HepG2 (cell line): Measurements from ENCODE around the gene SPACDR. TPM values are rescaled to one million over a fixed set of nuclear protein-coding genes. Genes with fewer than 3 reads are reported as not detected.

ENCODE experiments used
- ATF7 ChIP-seq, 2 experiments: fragments of 450-650 bp in 1 of 2; sonication (generic) in 1 of 2; formaldehyde crosslinking in 1 of 2; IDR thresholded peaks; 2 replicates each; pipeline versions ENCODE4 v1.4.0 to v1.6.1; 2016 to 2020; ENCODE audit warnings: antibody characterized with exemption in 1 of 2, mild to moderate bottlenecking in 1 of 2, missing genetic modification reagents in 1 of 2
- CC2D1A ChIP-seq: sonication (generic); formaldehyde crosslinking; IDR thresholded peaks from 2 replicates; pipeline ENCODE4 v1.8.1; 2023; ENCODE audit warnings: mild to moderate bottlenecking, missing genetic modification reagents
- CEBPB ChIP-seq: IDR thresholded peaks from 2 replicates; pipeline ENCODE4 v1.6.1; 2011; ENCODE audit warnings: low read depth, low read length, improper control_type of control experiment, borderline replicate concordance
- CEBPG ChIP-seq: IDR thresholded peaks from 2 replicates; pipeline ENCODE4 v1.6.1; 2016
- GATAD2A ChIP-seq: IDR thresholded peaks from 2 replicates; pipeline ENCODE4 v1.6.1; 2016
- GFI1 ChIP-seq: sonication (generic); formaldehyde crosslinking; IDR thresholded peaks from 2 replicates; pipeline ENCODE4 v1.5.0; 2020; ENCODE audit warnings: missing genetic modification reagents, mild to moderate bottlenecking, borderline replicate concordance
- SAP130 ChIP-seq: IDR thresholded peaks from 2 replicates; pipeline ENCODE4 v1.6.1; 2016; ENCODE audit warnings: low read depth
- SOX13 ChIP-seq, 3 experiments: fragments of 450-650 bp in 1 of 3; sonication (generic) in 1 of 3; formaldehyde crosslinking in 1 of 3; IDR thresholded peaks in 2 of 3; conservative IDR thresholded peaks in 1 of 3; 2 replicates each; pipeline versions ENCODE4 v1.5.0 to v1.6.1; 2016 to 2020; ENCODE audit warnings: antibody characterized with exemption in 1 of 3, mild to moderate bottlenecking in 1 of 3, missing compliant biosample characterization in 1 of 3, missing genetic modification reagents in 1 of 3, moderate library complexity in 1 of 3
- TBL1XR1 ChIP-seq: fragments of 150-350 bp; IDR thresholded peaks from 2 replicates; pipeline ENCODE4 v1.6.1; 2014; ENCODE audit warnings: borderline replicate concordance, low read length; ENCODE audit not compliant: partially characterized antibody
- TEAD3 ChIP-seq: optimal IDR thresholded peaks from 2 replicates; pipeline ENCODE3; 2016; ENCODE audit warnings: borderline replicate concordance
- XRCC5 ChIP-seq: fragments of 200-400 bp; formaldehyde crosslinking; optimal IDR thresholded peaks from 2 replicates; pipeline ENCODE3; 2017; ENCODE audit warnings: mild to moderate bottlenecking, low read length
- ZMYM2 ChIP-seq: sonication (generic); formaldehyde crosslinking; IDR thresholded peaks from 2 replicates; pipeline ENCODE4 v1.8.0; 2022; ENCODE audit warnings: mild to moderate bottlenecking, missing genetic modification reagents
- ZMYM3 ChIP-seq: sonication (generic); formaldehyde crosslinking; IDR thresholded peaks from 2 replicates; pipeline ENCODE4 v1.5.1; 2020; ENCODE audit warnings: mild to moderate bottlenecking, missing genetic modification reagents
- ZNF121 ChIP-seq: sonication (generic); formaldehyde crosslinking; IDR thresholded peaks from 2 replicates; pipeline ENCODE4 v1.5.0; 2020; ENCODE audit warnings: mild to moderate bottlenecking, missing genetic modification reagents
- ZNF468 ChIP-seq: sonication (generic); formaldehyde crosslinking; IDR thresholded peaks from 2 replicates; pipeline ENCODE4 v1.8.0; 2022; ENCODE audit warnings: mild to moderate bottlenecking, moderate library complexity, missing genetic modification reagents
- ZNF605 ChIP-seq: sonication (generic); formaldehyde crosslinking; IDR thresholded peaks from 2 replicates; pipeline ENCODE4 v1.8.0; 2022; ENCODE audit warnings: mild to moderate bottlenecking, missing genetic modification reagents
- ZNF619 ChIP-seq: sonication (generic); formaldehyde crosslinking; IDR thresholded peaks from 2 replicates; pipeline ENCODE4 v1.4.0; 2020; ENCODE audit warnings: mild to moderate bottlenecking, missing genetic modification reagents
- ZNF737 ChIP-seq: sonication (generic); formaldehyde crosslinking; IDR thresholded peaks from 2 replicates; pipeline ENCODE4 v1.5.0; 2020; ENCODE audit warnings: missing genetic modification reagents, mild to moderate bottlenecking, borderline replicate concordance
- polyA plus RNA-seq, 8 experiments: library from polyadenylated mRNA; depleted of rRNA in 3 of 8; stranded (reverse) in 7 of 8; unstranded in 1 of 8; fragments of >200 nt; fragmentation: Illumina TruSeq in 4 of 8; extraction: Trizol in 4 of 8; gene quantifications; 2 replicates each; pipeline versions ENCODE4 v1.2.1 to v1.2.3, GENCODE V29; 2011 to 2016; ENCODE audit warnings: low read depth in 4 of 8, missing spikeins in 1 of 8, mixed read lengths in 1 of 8; ENCODE audit not compliant: insufficient read depth in 1 of 8
- total RNA-seq, 5 experiments: library from RNA; depleted of rRNA; stranded (reverse); fragments of >200 nt; fragmentation: Illumina TruSeq; extraction: Trizol; gene quantifications; 2 replicates each; pipeline ENCODE4 v1.2.3, GENCODE V29; 2016; ENCODE audit warnings: low read depth in 1 of 5
- TF ChIP-seq, protein P1 (sequence below), 2 experiments: fragments of 450-650 bp in 1 of 2; sonication (generic) in 1 of 2; formaldehyde crosslinking; IDR thresholded peaks; 2 replicates each; pipeline versions ENCODE4 v1.5.0 to v1.8.0; 2020 to 2022; ENCODE audit warnings: mild to moderate bottlenecking in 1 of 2, missing genetic modification reagents in 1 of 2
- TF ChIP-seq, protein P2 (sequence below): sonication (generic); formaldehyde crosslinking; IDR thresholded peaks from 2 replicates; pipeline ENCODE4 v1.8.0; 2022; ENCODE audit warnings: mild to moderate bottlenecking, missing genetic modification reagents, moderate library complexity
- TF ChIP-seq, protein P3 (sequence below): sonication (generic); formaldehyde crosslinking; IDR thresholded peaks from 2 replicates; pipeline ENCODE4 v1.4.0; 2020; ENCODE audit warnings: missing genetic modification reagents
- TF ChIP-seq, protein P4 (sequence below): IDR thresholded peaks from 2 replicates; pipeline ENCODE4 v1.4.0; 2020; ENCODE audit warnings: mild to moderate bottlenecking, missing genetic modification reagents

Gene SPACDR
- total and polyA plus RNA-seq, 2 of the 13 experiments (the other 11 are each of a cell fraction or from before 2014, with no cell fraction given), result 0.41 TPM; not detected in 1

DNA sequence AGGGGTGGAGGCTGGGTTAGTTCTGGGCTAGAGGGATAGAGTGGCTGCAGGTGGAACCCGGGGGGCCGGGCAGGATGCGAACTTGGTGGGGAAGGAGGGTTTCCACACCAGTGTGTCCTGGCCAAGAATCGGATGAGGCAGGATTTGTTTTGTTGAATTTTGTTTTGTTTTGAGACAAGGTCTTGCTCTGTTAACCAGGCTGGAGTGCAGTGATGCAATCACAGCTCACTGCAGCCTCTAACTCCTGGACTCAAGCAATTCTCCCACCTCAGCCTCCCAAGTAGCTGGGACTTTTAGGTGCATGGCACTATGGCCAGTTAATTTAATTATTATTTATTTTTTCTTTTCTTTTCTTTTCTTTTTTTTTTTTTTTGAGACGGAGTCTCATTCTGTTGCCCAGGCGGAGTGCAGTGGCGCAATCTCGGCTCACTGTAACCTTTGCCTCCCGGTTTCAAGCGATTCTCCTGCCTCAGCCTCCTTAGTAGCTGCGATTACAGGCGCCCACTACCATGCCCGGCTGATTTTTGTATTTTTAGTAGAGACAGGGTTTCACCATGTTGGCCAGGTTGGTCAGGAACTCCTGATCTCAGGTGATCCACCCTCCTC is 14.8 kb downstream of the SPACDR start (continued):
- TF ChIP-seq TEAD3 (CRISPR knock-in tag) (no peak), SAP130 (0 out of 2 replicates have a peak, but pooled peaks have one; percentile 17), ZNF737 (no peak), CC2D1A (0 out of 2 replicates have a peak, but pooled peaks have one; percentile 37), GATAD2A (CRISPR knock-in tag) (peak; percentile 68), ZMYM2 (CRISPR knock-in tag) (no peak), CEBPB (peak; percentile 86), SOX13 (IDR thresholded peaks at IDR 0.05) (no peak), SOX13 (CRISPR knock-in tag; conservative IDR thresholded peaks at IDR 0.05 in 1 of 2, IDR thresholded peaks at IDR 0.05 in 1 of 2) (peak in 1 of 2 experiments; percentile 44; a peak in 1 of 4 replicates), XRCC5 (no peak), CEBPG (peak; percentile 95), ZNF605 (0 out of 2 replicates have a peak, but pooled peaks have one; percentile 36), TBL1XR1 (no peak), ATF7 (IDR thresholded peaks at IDR 0.05) (peak; percentile 70), ATF7 (CRISPR knock-in tag; IDR thresholded peaks at IDR 0.05) (no peak), ZNF619 (CRISPR knock-in tag) (no peak), ZMYM3 (peak; percentile 70; the same call in 1 of the 2 replicates), ZNF468 (no peak), ZNF121 (CRISPR knock-in tag) (0 out of 2 replicates have a peak, but pooled peaks have one; percentile 14), GFI1 (peak; percentile 20; the same call in 1 of the 2 replicates)
- TF ChIP-seq, protein P1, sequence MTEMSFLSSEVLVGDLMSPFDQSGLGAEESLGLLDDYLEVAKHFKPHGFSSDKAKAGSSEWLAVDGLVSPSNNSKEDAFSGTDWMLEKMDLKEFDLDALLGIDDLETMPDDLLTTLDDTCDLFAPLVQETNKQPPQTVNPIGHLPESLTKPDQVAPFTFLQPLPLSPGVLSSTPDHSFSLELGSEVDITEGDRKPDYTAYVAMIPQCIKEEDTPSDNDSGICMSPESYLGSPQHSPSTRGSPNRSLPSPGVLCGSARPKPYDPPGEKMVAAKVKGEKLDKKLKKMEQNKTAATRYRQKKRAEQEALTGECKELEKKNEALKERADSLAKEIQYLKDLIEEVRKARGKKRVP (CRISPR knock-in tag; IDR thresholded peaks at IDR 0.05), result peak in 1 of 2 experiments; percentile 92; a peak in 2 of 4 replicates
- TF ChIP-seq, protein P2, sequence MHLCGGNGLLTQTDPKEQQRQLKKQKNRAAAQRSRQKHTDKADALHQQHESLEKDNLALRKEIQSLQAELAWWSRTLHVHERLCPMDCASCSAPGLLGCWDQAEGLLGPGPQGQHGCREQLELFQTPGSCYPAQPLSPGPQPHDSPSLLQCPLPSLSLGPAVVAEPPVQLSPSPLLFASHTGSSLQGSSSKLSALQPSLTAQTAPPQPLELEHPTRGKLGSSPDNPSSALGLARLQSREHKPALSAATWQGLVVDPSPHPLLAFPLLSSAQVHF (CRISPR knock-in tag), result no peak
- TF ChIP-seq, protein P3, sequence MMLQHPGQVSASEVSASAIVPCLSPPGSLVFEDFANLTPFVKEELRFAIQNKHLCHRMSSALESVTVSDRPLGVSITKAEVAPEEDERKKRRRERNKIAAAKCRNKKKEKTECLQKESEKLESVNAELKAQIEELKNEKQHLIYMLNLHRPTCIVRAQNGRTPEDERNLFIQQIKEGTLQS (CRISPR knock-in tag), result peak; percentile 66
- TF ChIP-seq, protein P4, sequence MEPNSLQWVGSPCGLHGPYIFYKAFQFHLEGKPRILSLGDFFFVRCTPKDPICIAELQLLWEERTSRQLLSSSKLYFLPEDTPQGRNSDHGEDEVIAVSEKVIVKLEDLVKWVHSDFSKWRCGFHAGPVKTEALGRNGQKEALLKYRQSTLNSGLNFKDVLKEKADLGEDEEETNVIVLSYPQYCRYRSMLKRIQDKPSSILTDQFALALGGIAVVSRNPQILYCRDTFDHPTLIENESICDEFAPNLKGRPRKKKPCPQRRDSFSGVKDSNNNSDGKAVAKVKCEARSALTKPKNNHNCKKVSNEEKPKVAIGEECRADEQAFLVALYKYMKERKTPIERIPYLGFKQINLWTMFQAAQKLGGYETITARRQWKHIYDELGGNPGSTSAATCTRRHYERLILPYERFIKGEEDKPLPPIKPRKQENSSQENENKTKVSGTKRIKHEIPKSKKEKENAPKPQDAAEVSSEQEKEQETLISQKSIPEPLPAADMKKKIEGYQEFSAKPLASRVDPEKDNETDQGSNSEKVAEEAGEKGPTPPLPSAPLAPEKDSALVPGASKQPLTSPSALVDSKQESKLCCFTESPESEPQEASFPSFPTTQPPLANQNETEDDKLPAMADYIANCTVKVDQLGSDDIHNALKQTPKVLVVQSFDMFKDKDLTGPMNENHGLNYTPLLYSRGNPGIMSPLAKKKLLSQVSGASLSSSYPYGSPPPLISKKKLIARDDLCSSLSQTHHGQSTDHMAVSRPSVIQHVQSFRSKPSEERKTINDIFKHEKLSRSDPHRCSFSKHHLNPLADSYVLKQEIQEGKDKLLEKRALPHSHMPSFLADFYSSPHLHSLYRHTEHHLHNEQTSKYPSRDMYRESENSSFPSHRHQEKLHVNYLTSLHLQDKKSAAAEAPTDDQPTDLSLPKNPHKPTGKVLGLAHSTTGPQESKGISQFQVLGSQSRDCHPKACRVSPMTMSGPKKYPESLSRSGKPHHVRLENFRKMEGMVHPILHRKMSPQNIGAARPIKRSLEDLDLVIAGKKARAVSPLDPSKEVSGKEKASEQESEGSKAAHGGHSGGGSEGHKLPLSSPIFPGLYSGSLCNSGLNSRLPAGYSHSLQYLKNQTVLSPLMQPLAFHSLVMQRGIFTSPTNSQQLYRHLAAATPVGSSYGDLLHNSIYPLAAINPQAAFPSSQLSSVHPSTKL (CRISPR knock-in tag), result 0 out of 2 replicates have a peak, but pooled peaks have one; percentile 19
